GM10248 (cell line): Measurements from ENCODE around the gene MFSD11.
"Not testable (repeated sequence)": the region's sequence is repeated elsewhere in the genome, so short reads cannot be mapped to it uniquely, and the experiment has no call there.

Experiments used
- CTCF ChIA-PET: fragments of 300-600 bp; sonication (Branson Sonifier 250); formaldehyde crosslinking; extraction: SDS; loops from one replicate; lab custom pipeline; 2021; ENCODE audit warnings: antibody characterized with exemption; lab: Yijun Ruan, JAX
- POLR2A ChIA-PET: fragments of 350-650 bp; sonication (Branson Sonifier 250); formaldehyde crosslinking; extraction: SDS; loops from one replicate; lab custom pipeline; 2020; ENCODE audit warnings: antibody characterized with exemption; lab: Yijun Ruan, JAX
- DNase-seq: peaks from one replicate; pipeline ENCODE4 v3.0.0; 2012; ENCODE audit errors: extremely low spot score
- CTCF ChIP-seq: IDR thresholded peaks from 2 replicates; pipeline ENCODE4 v1.5.1; 2012; ENCODE audit warnings: mild to moderate bottlenecking, low read depth; ENCODE audit errors: extremely low read depth, missing control alignments, control extremely low read depth

MFSD11 gene

DNA sequence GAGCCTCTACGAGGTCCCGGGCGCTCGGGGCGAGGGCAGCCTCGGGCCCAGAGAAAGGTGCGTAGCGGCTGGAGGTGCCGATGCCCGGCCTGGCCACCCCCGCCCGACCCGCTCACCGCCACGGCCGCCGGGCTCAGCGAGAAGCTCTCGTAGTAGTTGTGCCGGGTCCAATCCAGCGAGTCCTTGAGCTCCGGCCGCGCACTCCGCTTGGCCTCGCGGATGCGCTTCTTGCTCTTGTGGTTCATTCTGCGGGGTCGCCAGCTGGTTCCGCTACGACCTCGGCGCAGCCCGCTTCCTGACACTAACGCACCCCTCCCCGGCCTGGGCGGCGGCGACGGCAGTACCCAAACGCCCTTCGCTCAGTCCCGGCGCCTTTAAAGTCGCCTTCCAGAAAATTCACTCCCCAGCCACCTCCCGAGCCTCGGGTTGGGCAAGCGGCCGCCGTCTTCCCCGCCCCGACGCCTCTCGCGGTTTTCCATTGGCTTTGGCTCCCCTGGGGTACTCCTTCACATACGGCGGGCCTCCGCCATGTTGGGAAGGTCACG lies 11.6 kb upstream of the MFSD11 start, which contains the start of gene JMJD6:
JMJD6 (minus strand) TSS at position 376 of the 545 bp plus-strand sequence; CDS start at position 245, 131 bp downstream.
- POLR2A ChIA-PET: interaction anchor here (1.4 to 3.2 kb wide), 3 partner anchors 9 to 12 kb away, joined by 7 to 58 read pairs (median 13); partner anchors contain the start of genes MFSD11 and SRSF2
- CTCF ChIA-PET: interaction anchor here (1.1 to 6.4 kb wide), 3 partner anchors 9 to 169 kb away, joined by 3 to 45 read pairs (median 3); no protein-coding TSS in a partner anchor
- DNase-seq: peak; percentile 94
- no peak for TF ChIP-seq CTCF

GRCh38 chr17:76726776-76727718 lies 10.9 kb upstream of the MFSD11 start, which contains the start of gene METTL23:
TSS of gene METTL23 (plus strand) at chr17:76726839. CDS start at chr17:76729711, 2,872 bp downstream.
- CTCF ChIA-PET: interaction anchor here (0.7 to 6.4 kb wide), 8 partner anchors 8 to 362 kb away, joined by 3 to 45 read pairs (median 3); partner anchors contain the start of genes MFSD11 and SRSF2
- peak; percentile 75 for TF ChIP-seq CTCF
- POLR2A ChIA-PET: interaction anchor here (0.6 to 3.2 kb wide), 6 partner anchors 10 to 1456 kb away, joined by 3 to 58 read pairs (median 6); partner anchors contain the start of genes MFSD11 and SRSF2
- peak; percentile 81 for DNase-seq

DNA sequence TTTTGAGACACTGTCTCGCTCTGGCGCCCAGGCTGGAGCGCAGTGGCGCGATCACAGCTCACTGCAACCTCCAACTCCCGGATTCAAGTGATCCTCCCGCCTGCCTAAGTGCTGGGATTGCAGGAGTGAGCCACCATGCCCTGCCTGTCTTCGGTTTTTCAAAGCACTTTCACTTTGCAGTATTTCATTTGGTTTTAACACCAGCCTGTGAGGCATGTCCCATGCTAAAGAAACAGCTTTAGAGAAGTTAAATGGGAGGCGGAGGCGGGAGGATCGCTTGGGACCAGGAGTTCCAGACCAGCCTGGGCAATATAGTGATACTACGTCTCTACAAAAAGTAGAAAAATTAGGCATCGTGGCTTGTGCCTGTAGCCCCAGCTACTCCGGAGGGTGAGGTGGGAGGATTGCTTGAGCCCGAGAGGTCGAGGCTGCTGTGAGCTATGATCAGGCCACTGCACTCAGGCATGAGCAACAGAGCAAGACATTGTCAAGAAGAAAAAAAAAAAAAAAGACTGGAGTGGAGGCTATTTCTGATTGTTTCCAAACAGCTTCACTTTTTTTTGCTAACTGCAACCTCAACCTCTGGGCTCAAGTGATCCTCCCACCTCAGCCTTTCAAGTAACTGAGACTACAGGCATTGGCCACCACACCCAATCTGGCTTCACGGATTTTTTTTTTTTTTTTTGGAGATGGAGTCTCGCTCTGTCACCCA lies 10.0 kb upstream of the MFSD11 start:
- no peak for TF ChIP-seq CTCF
- DNase-seq: no peak
- ChIA-PET POLR2A (interaction anchor here (0.6 to 3.2 kb wide), 8 partner anchors 10 to 1476 kb away, joined by 3 to 58 read pairs (median 4); partner anchors contain the start of genes MFSD11 and SRSF2), CTCF (interaction anchor here (0.7 to 6.4 kb wide), 7 partner anchors 9 to 361 kb away, joined by 3 to 45 read pairs (median 3); partner anchors contain the start of genes MFSD11 and SRSF2)

DNA sequence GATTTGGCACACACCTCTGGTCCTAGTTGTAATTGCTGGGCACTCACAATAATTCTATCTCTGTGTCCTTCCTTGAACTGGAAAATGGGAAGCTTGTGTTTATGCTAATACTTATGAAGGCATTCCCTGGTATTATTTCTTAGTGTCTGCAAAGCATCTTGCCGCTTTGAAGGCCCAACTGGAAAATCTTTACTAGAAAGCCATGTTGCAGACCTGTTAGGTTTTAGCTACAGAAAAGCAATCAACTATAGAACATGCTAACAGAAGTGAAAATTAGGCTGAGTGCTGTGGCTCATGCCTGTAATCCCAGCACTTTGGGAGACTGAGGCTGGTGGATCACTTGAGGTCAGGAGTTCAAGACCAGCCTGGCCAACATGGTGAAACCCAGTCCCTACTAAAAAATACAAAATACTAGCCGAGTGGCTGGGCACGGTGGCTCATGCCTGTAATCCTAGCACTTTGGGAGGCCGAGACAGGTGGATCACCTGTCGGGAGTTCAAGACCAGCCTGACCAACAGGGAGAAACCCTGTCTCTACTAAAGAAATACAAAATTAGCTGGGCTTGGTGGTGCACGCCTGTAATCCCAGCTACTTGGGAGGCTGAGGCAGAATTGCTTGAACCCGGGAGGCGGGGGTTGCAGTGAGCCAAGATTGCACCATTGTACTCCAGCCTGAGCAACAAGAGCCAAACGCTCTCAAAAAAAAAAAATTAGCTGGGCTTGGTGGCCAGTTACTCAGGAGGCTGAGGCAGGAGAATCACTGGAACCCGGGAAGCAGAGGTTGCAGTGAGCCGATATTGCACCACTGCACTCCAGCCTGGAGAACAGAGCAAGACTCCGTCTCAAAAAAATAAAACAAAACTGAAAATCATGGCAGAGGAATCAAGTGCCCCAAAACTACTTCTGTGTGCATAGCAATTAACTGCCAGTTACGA lies 5.9 kb upstream of the MFSD11 start:
- DNase-seq: not testable (repeated sequence)
- ChIA-PET POLR2A (interaction anchor here (0.6 to 1.8 kb wide), 2 partner anchors 10 to 15 kb away, joined by 7 read pairs; no protein-coding TSS in a partner anchor), CTCF (interaction anchor here (0.9 kb wide), 1 partner anchor 209 kb away, joined by 3 read pairs; no protein-coding TSS in a partner anchor)

DNA sequence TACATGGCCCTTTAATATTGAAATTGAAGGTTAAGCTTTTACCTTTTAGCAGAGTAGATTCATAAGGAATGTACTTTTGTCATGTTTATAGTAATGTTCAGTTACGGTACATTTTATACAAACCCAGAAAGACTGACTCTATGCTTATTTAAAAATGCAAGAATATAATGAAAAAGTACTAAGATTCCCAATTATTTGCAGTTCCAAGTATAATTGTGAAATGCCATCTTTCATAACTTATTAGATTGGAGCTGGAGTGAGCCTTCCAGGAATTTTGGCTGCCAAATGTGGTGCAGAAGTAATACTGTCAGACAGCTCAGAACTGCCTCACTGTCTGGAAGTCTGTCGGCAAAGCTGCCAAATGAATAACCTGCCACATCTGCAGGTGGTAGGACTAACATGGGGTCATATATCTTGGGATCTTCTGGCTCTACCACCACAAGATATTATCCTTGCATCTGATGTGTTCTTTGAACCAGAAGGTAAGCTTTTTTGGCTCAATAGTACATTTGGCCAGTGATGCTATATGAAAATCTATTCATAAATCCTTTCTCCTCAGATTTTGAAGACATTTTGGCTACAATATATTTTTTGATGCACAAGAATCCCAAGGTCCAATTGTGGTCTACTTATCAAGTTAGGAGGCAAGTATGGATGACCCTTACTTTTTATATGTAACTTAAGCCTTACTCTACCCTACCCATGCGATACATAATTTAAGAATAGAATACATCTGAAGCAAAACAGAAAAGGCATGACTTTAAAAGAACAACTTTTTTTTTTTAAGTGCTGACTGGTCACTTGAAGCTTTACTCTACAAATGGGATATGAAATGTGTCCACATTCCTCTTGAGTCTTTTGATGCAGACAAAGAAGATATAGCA lies 4.9 kb upstream of the MFSD11 start:
- ChIA-PET POLR2A (interaction anchor here (0.6 to 1.8 kb wide), 2 partner anchors 11 to 16 kb away, joined by 7 read pairs; no protein-coding TSS in a partner anchor), CTCF (no interaction called here)
- no peak for TF ChIP-seq CTCF
- DNase-seq: no peak
